GM23248 (cell line): ENCODE measurements around the gene DCLK3. TPM values are rescaled to one million over a fixed set of nuclear protein-coding genes. Genes with fewer than 3 reads are reported as not detected.

ENCODE experiments used
- DNase-seq: peaks from one replicate; pipeline ENCODE4 v3.0.0-alpha.2; 2015
- H2AFZ ChIP-seq: fragments of 200-600 bp; sonication (generic); 2 replicates; pipeline ENCODE4 v1.6.1; 2016; ENCODE audit warnings: antibody characterized with exemption
- H3F3A ChIP-seq: fragments of 200-600 bp; sonication (generic); 2 replicates; pipeline ENCODE4 v1.6.1; 2016; ENCODE audit warnings: mild to moderate bottlenecking, antibody characterized with exemption, mixed run types; ENCODE audit not compliant: insufficient read depth
- H3K27ac ChIP-seq: fragments of 200-600 bp; sonication (generic); 2 replicates; pipeline ENCODE4 v1.5.1; 2016; ENCODE audit warnings: mild to moderate bottlenecking
- H3K27me3 ChIP-seq: fragments of 200-600 bp; sonication (generic); replicated peaks from 2 replicates; pipeline ENCODE4 v1.6.1; 2016; ENCODE audit warnings: mild to moderate bottlenecking; ENCODE audit not compliant: insufficient read depth
- H3K36me3 ChIP-seq: fragments of 200-600 bp; sonication (generic); 2 replicates; pipeline ENCODE4 v1.6.1; 2016; ENCODE audit warnings: low read depth, mild to moderate bottlenecking
- H3K4me1 ChIP-seq: fragments of 200-600 bp; sonication (generic); 2 replicates; pipeline ENCODE4 v1.6.1; 2016; ENCODE audit warnings: mild to moderate bottlenecking; ENCODE audit not compliant: insufficient read depth
- H3K4me2 ChIP-seq: fragments of 200-600 bp; sonication (generic); one replicate; pipeline ENCODE4 v1.6.1; 2016; ENCODE audit warnings: mild to moderate bottlenecking; ENCODE audit not compliant: unreplicated experiment
- H3K4me3 ChIP-seq: fragments of 200-600 bp; sonication (generic); 2 replicates; pipeline ENCODE4 v1.5.1; 2016; ENCODE audit warnings: mild to moderate bottlenecking
- H3K79me2 ChIP-seq: fragments of 200-600 bp; sonication (generic); 2 replicates; pipeline ENCODE4 v1.6.1; 2016; ENCODE audit warnings: mild to moderate bottlenecking; ENCODE audit not compliant: insufficient read depth
- H3K9ac ChIP-seq: fragments of 200-600 bp; sonication (generic); 2 replicates; pipeline ENCODE4 v1.6.1; 2016; ENCODE audit warnings: mild to moderate bottlenecking
- H3K9me2 ChIP-seq: fragments of 200-600 bp; sonication (generic); 2 replicates; pipeline ENCODE4 v1.6.1; 2016; ENCODE audit warnings: mixed run types, mild to moderate bottlenecking, moderate library complexity; ENCODE audit not compliant: insufficient read depth
- H3K9me3 ChIP-seq: fragments of 200-600 bp; sonication (generic); one replicate; pipeline ENCODE4 v1.6.1; 2017; ENCODE audit warnings: low read depth
- H4K20me1 ChIP-seq: fragments of 200-600 bp; sonication (generic); 2 replicates; pipeline ENCODE4 v1.6.0; 2016; ENCODE audit not compliant: insufficient read depth
- EZH2 ChIP-seq: fragments of 200-600 bp; sonication (generic); IDR thresholded peaks from 2 replicates; pipeline ENCODE4 v1.6.1; 2018; ENCODE audit warnings: antibody characterized with exemption, mild to moderate bottlenecking; ENCODE audit not compliant: insufficient read depth, poor library complexity, severe bottlenecking
- EZH2phosphoT487 ChIP-seq: fragments of 200-600 bp; sonication (generic); IDR thresholded peaks from 2 replicates; pipeline ENCODE4 v1.6.1; 2018; ENCODE audit warnings: antibody characterized with exemption, moderate library complexity, mild to moderate bottlenecking, low read depth; ENCODE audit not compliant: insufficient read depth
- WGBS, 2 experiments: methylation state at CpG; one replicate each; pipeline ENCODE4 v1.1.6; 2015 to 2017; ENCODE audit warnings: low lambda C conversion rate in 2 of 2, low coverage in 1 of 2; ENCODE audit errors: missing lambda C conversion rate in 2 of 2; 5-methylcytosine and 5-hydroxymethylcytosine counted together
- in situ Hi-C: fragments of 300-500 bp; cut with MboI; formaldehyde crosslinking; loops from 2 replicates; pipeline ENCODE4 v1.15.0; 2020
- polyA plus RNA-seq: library from polyadenylated mRNA; unstranded; fragments of >200 nt; fragmentation: Nextera tagmentation; extraction: Ambion mirVana; gene quantifications from 2 replicates; pipeline ENCODE4 v1.2.1, GENCODE V29; 2016
- total RNA-seq: library from RNA; depleted of rRNA; stranded (reverse); fragments of >200 nt; shearing (Covaris generic); gene quantifications from 2 replicates; pipeline ENCODE4 v1.2.3, GENCODE V29; 2014

The DCLK3 gene
- total and polyA plus RNA-seq, 2 experiments from 2014 or later = under 0.01 TPM; not detected in 1

GRCh38 chr3:36796161-36796560 lies 31.8 kb upstream of the DCLK3 start:
- H3K4me1 ChIP-seq = no peaks in the 10 kb centered on the region
- in situ Hi-C loops = no loop called here
- H3K27ac ChIP-seq = no peak overlapping the region
- WGBS, 2 experiments = 5 to 22% methylated on average over 2 of the region's 2 CpGs
- no peaks in the 10 kb centered on the region for H3K9me2 ChIP-seq
- H3K4me2 ChIP-seq = no peak overlapping the region
- TF ChIP-seq EZH2phosphoT487 = no peak
- no peak for TF ChIP-seq EZH2
- H3K79me2 ChIP-seq = no peaks in the 10 kb centered on the region
- H3K9me3 ChIP-seq = no peaks in the 10 kb centered on the region
- H3K9ac ChIP-seq = no peak overlapping the region
- H2AFZ ChIP-seq = no peak overlapping the region
- no peak overlapping the region for H3K4me3 ChIP-seq
- 0 out of 2 replicates have a peak, but pooled peaks cover 7% of the 10 kb centered on the region for H3K27me3 ChIP-seq
- no peaks in the 10 kb centered on the region for H3F3A ChIP-seq
- no peak for DNase-seq
- H4K20me1 ChIP-seq = no peaks in the 10 kb centered on the region
- no peaks in the 10 kb centered on the region for H3K36me3 ChIP-seq

DNA sequence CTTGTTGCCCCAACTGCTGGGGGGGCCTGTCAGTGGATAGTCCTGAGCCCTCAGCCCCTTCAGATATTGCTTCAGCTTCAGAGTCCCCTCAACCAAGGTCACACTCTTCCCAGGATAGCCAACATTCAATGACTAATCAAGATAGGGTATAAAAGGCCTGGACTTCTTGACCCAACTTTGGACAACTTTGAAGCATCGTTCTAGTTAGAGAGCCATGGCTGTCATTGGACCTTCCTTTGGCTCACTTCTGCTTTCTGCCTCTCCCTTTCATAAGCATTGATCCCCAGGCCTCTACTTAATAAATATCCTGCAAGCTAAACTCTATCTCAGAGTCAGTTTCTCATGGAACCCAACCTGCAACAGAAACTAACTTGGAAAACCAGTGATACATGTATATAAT lies 31.3 kb upstream of the DCLK3 start:
- H3K4me2 ChIP-seq = no peak overlapping the region
- WGBS, 2 experiments = 38 to 76% methylated on average over 1 of the region's 1 CpG
- in situ Hi-C loops = no loop called here
- H2AFZ ChIP-seq = no peak overlapping the region
- no peak overlapping the region for H3K9ac ChIP-seq
- H3K36me3 ChIP-seq = no peaks in the 10 kb centered on the region
- DNase-seq = no peak
- H3K79me2 ChIP-seq = no peaks in the 10 kb centered on the region
- no peaks in the 10 kb centered on the region for H3K4me1 ChIP-seq
- no peak for TF ChIP-seq EZH2
- no peak for TF ChIP-seq EZH2phosphoT487
- no peak overlapping the region for H3K27ac ChIP-seq
- H3K4me3 ChIP-seq = no peak overlapping the region
- no peaks in the 10 kb centered on the region for H3F3A ChIP-seq
- 0 out of 2 replicates have a peak, but pooled peaks cover 8% of the 10 kb centered on the region for H3K27me3 ChIP-seq
- no peaks in the 10 kb centered on the region for H4K20me1 ChIP-seq
- H3K9me2 ChIP-seq = no peaks in the 10 kb centered on the region
- no peaks in the 10 kb centered on the region for H3K9me3 ChIP-seq

- TF ChIP-seq EZH2phosphoT487 = no peak
- no peak for TF ChIP-seq EZH2
- Histone ChIP-seq H2AFZ (no peak overlapping the region), H3K27ac (no peak overlapping the region), H3K36me3 (no peaks in the 10 kb centered on the region), H3K9me2 (no peaks in the 10 kb centered on the region), H3F3A (no peaks in the 10 kb centered on the region), H3K79me2 (no peaks in the 10 kb centered on the region), H3K4me3 (no peak overlapping the region), H3K4me2 (no peak overlapping the region), H3K4me1 (no peaks in the 10 kb centered on the region), H3K9ac (no peak overlapping the region), H3K27me3 (0 out of 2 replicates have a peak, but pooled peaks cover 8% of the 10 kb centered on the region), H4K20me1 (no peaks in the 10 kb centered on the region), H3K9me3 (no peaks in the 10 kb centered on the region)
- in situ Hi-C loops = no loop called here
- WGBS, 2 experiments = 38 to 39% methylated on average over 4 of the region's 4 CpGs
- peak; percentile 32 for DNase-seq
Measured at GRCh38 chr3:36792342-36792741, 28.0 kb upstream of the DCLK3 start.

- Histone ChIP-seq H3K9me3 (no peaks in the 10 kb centered on the region), H3K9ac (no peak overlapping the region), H3K4me2 (no peak overlapping the region), H3K4me1 (no peaks in the 10 kb centered on the region), H3K4me3 (no peak overlapping the region), H3K27me3 (0 out of 2 replicates have a peak, but pooled peaks cover 8% of the 10 kb centered on the region), H3K9me2 (no peaks in the 10 kb centered on the region), H3K27ac (no peak overlapping the region), H3F3A (no peaks in the 10 kb centered on the region), H2AFZ (no peak overlapping the region), H4K20me1 (no peaks in the 10 kb centered on the region), H3K79me2 (no peaks in the 10 kb centered on the region), H3K36me3 (no peaks in the 10 kb centered on the region)
- TF ChIP-seq EZH2 = no peak
- no peak for TF ChIP-seq EZH2phosphoT487
- DNase-seq = no peak
- 30 to 43% methylated on average over 5 to 6 of the region's 6 CpGs for WGBS, 2 experiments
- in situ Hi-C loops = no loop called here
Measured at GRCh38 chr3:36790765-36791164, 26.4 kb upstream of the DCLK3 start.
